ENCODE data around the gene RPS6KC1. TPM values are rescaled to one million over a fixed set of nuclear protein-coding genes. Genes with fewer than 3 reads are reported as not detected.

The RPS6KC1 gene
- total and polyA plus RNA-seq, 2 donors (not counting 3 experiments of a cell fraction or from before 2014, with no cell fraction given) = 5.1 to 18.6 TPM

GRCh38 chr1:213268221-213268620 is 217.2 kb downstream of the RPS6KC1 start:
- DNase-seq (ENCODE audit: low read depth, low spot score) (no peak), FAIRE-seq (no peak)
- Histone ChIP-seq H3K9me1 (replicated peaks; ENCODE audit: control insufficient read depth, extremely low read depth, insufficient read depth, low read length) (no peaks in the 10 kb centered on the region), H3K9me3 (replicated peaks; ENCODE audit: control insufficient read depth, insufficient read depth, low read length) (no peaks in the 10 kb centered on the region), H3K27ac (ENCODE audit: insufficient read depth, low read depth, low read length) (no peak overlapping the region), H3K4me1 (ENCODE audit: control insufficient read depth, extremely low read depth, insufficient read depth, low read length) (peaks cover 17% of the 10 kb centered on the region), H4K20me1 (replicated peaks; ENCODE audit: control insufficient read depth, extremely low read depth, insufficient read depth, low read length) (no peaks in the 10 kb centered on the region), H3K79me2 (ENCODE audit: control insufficient read depth, insufficient read depth, low read length) (no peaks in the 10 kb centered on the region), H2AFZ (ENCODE audit: low read depth, low read length) (no peak overlapping the region), H3K36me3 (ENCODE audit: control insufficient read depth in 2 of 2, extremely low read depth in 1 of 2, insufficient read depth in 2 of 2, low read length in 2 of 2) (no peaks in the 10 kb centered on the region), H3K4me3 (replicated peaks in 1 of 3; ENCODE audit: insufficient read depth in 1 of 3, low read depth in 1 of 3, low read length in 3 of 3) (no peak overlapping the region), H3K9ac (replicated peaks; ENCODE audit: extremely low read depth, insufficient read depth, low read length) (no peak overlapping the region), H3K4me2 (ENCODE audit: insufficient read depth, low read length) (no peak overlapping the region), H3K27me3 (ENCODE audit: control insufficient read depth in 2 of 2, insufficient read depth in 2 of 2, low read length in 2 of 2) (no peaks in the 10 kb centered on the region)
- BruUV-seq (replicated peaks) = no TSS peak
- CTCF ChIA-PET = no interaction called here
- dilution Hi-C loops (cut with MboI; ENCODE audit: extremely low pct_ligation_motif_present, low sequenced_read_pairs) = no loop called here
- POLR2A ChIA-PET = no interaction called here
- intact Hi-C loops (cut with micrococcal nuclease) = no loop called here
- TF ChIP-seq CTCF (IDR thresholded peaks at IDR 0.05; ENCODE audit: extremely low read depth in 1 of 2, insufficient read depth in 1 of 2, low read depth in 1 of 2, low read length in 2 of 2) (no peak), POLR2AphosphoS5 (IDR thresholded peaks at IDR 0.05; ENCODE audit: insufficient read depth, low read depth, low read length) (no peak), EZH2 (IDR thresholded peaks at IDR 0.05; ENCODE audit: borderline replicate concordance, low read depth, low read length, severe bottlenecking) (no peak), JUN (IDR thresholded peaks at IDR 0.05; ENCODE audit: borderline replicate concordance, insufficient read depth, insufficient read length, low read depth) (no peak), GATA2 (IDR thresholded peaks at IDR 0.05; ENCODE audit: insufficient read depth, insufficient read length, low read depth, low read length) (no peak), MYC (IDR thresholded peaks at IDR 0.05; ENCODE audit: low read depth, low read length) (no peak), POLR2A (IDR thresholded peaks at IDR 0.05; ENCODE audit: low read depth, low read length) (no peak)

Data from endothelial cell of umbilical vein (primary cell).